GM21786 (cell line): Measurements from ENCODE around the gene SPATA24.
"Not testable (repeated sequence)": the region's sequence is repeated elsewhere in the genome, so short reads cannot be mapped to it uniquely, and the experiment has no call there.

Source experiments
- ATAC-seq: cut with Tn5 transposase; IDR thresholded peaks from one replicate; pipeline ENCODE4 v1.9.1; 2021; ENCODE audit not compliant: unreplicated experiment

The SPATA24 gene

GRCh38 chr5:139403787-139404483 is at the start of gene SPATA24:
TSS of gene SPATA24 (minus strand) at chr5:139404089. CDS start at chr5:139404060, 29 bp downstream.
- peak; percentile 76 for ATAC-seq

- no peak for ATAC-seq
These were observed 48.2 kb upstream of the SPATA24 start for GRCh38 chr5:139451878-139452660.

- no peak for ATAC-seq
These were observed 47.3 kb upstream of the SPATA24 start for GRCh38 chr5:139451176-139451575.

GRCh38 chr5:139446956-139447779 is 43.3 kb upstream of the SPATA24 start:
- peak; percentile 62 for ATAC-seq

- no peak for ATAC-seq
These were observed 41.7 kb upstream of the SPATA24 start for GRCh38 chr5:139445325-139446170.

GRCh38 chr5:139443831-139444453 is 40.1 kb upstream of the SPATA24 start:
- no peak for ATAC-seq

- not testable (repeated sequence) for ATAC-seq
These were observed 36.5 kb upstream of the SPATA24 start for GRCh38 chr5:139440416-139440815.

- peak; percentile 85 for ATAC-seq
These were observed 35.4 kb upstream of the SPATA24 start, which contains the start of gene DNAJC18 for GRCh38 chr5:139439013-139439903. TSS of gene DNAJC18 (minus strand) at chr5:139439525. CDS start at chr5:139439445, 80 bp downstream.

GRCh38 chr5:139438707-139439012 is 34.8 kb upstream of the SPATA24 start:
- ATAC-seq: no peak

GRCh38 chr5:139435676-139436075 is 31.8 kb upstream of the SPATA24 start:
- ATAC-seq: no peak

GRCh38 chr5:139431706-139432105 is 27.8 kb upstream of the SPATA24 start:
- no peak for ATAC-seq

- ATAC-seq: no peak
These were observed 26.1 kb upstream of the SPATA24 start for GRCh38 chr5:139430015-139430414.

GRCh38 chr5:139426203-139426885 is 22.5 kb upstream of the SPATA24 start:
- ATAC-seq: no peak

- ATAC-seq: no peak
These were observed 21.6 kb upstream of the SPATA24 start for GRCh38 chr5:139425497-139425896.

- ATAC-seq: no peak
These were observed 18.5 kb upstream of the SPATA24 start for GRCh38 chr5:139422307-139422893.

- ATAC-seq: no peak
These were observed 15.6 kb upstream of the SPATA24 start for GRCh38 chr5:139419226-139420192.

- ATAC-seq: no peak
These were observed 14.9 kb upstream of the SPATA24 start for GRCh38 chr5:139418793-139419192.
